HG03196 (cell line): ENCODE results near the gene GJA4.
"Not testable (repeated sequence)": the region's sequence is repeated elsewhere in the genome, so short reads cannot be mapped to it uniquely, and the experiment has no call there.

Experiments
- ATAC-seq: cut with Tn5 transposase; IDR thresholded peaks from one replicate; pipeline ENCODE4 v1.9.1; 2021; ENCODE audit not compliant: unreplicated experiment

Gene GJA4

GRCh38 chr1:34768856-34769255 is 23.9 kb upstream of the GJA4 start:
- no peak for ATAC-seq

- ATAC-seq = no peak
Observed at GRCh38 chr1:34770891-34771504, 21.8 kb upstream of the GJA4 start.

- no peak for ATAC-seq
Observed at GRCh38 chr1:34771573-34772371, 21.0 kb upstream of the GJA4 start.

GRCh38 chr1:34773114-34773513 is 19.7 kb upstream of the GJA4 start:
- ATAC-seq = not testable (repeated sequence)

- no peak for ATAC-seq
Observed at GRCh38 chr1:34774957-34775356, 17.8 kb upstream of the GJA4 start.

GRCh38 chr1:34776911-34777310 is 15.9 kb upstream of the GJA4 start:
- no peak for ATAC-seq

- ATAC-seq = no peak
Observed at GRCh38 chr1:34777519-34778321, 15.1 kb upstream of the GJA4 start.

- ATAC-seq = no peak
Observed at GRCh38 chr1:34778381-34778780, 14.4 kb upstream of the GJA4 start.

GRCh38 chr1:34779005-34779404 is 13.8 kb upstream of the GJA4 start:
- ATAC-seq = no peak

GRCh38 chr1:34779526-34779925 is 13.3 kb upstream of the GJA4 start:
- ATAC-seq = no peak

- no peak for ATAC-seq
Observed at GRCh38 chr1:34779962-34780361, 12.8 kb upstream of the GJA4 start.

GRCh38 chr1:34780528-34780927 is 12.3 kb upstream of the GJA4 start:
- ATAC-seq = no peak

- ATAC-seq = no peak
Observed at GRCh38 chr1:34781071-34781843, 11.5 kb upstream of the GJA4 start, which contains the start of gene GJB3. TSS of gene GJB3 (plus strand) at chr1:34781214. CDS start at chr1:34784763, 3,549 bp downstream.

GRCh38 chr1:34781844-34782391 is 10.9 kb upstream of the GJA4 start:
- ATAC-seq = no peak

- no peak for ATAC-seq
Observed at GRCh38 chr1:34784751-34785221, 8.0 kb upstream of the GJA4 start.

- ATAC-seq = no peak
Observed at GRCh38 chr1:34785231-34785874, 7.4 kb upstream of the GJA4 start.

- no peak for ATAC-seq
Observed at GRCh38 chr1:34785875-34786470, 6.8 kb upstream of the GJA4 start.

GRCh38 chr1:34786521-34787325 is 6.1 kb upstream of the GJA4 start:
- no peak for ATAC-seq
